ENCODE data around the gene SPATA7.

GRCh38 chr14:88354358-88354757 is 31.1 kb upstream of the SPATA7 start:
- TF ChIP-seq CTCF (conservative IDR thresholded peaks at IDR 0.05; ENCODE audit: low read depth, low read length) (no peak), BHLHE40 (IDR thresholded peaks at IDR 0.05; ENCODE audit: low read depth, low read length) (no peak)
